HL-60 (cell line): ENCODE results near the gene ENPP6.

Experiments used
- DNase-seq, 2 experiments: peaks; one replicate each; pipeline ENCODE4 v3.0.0-alpha.2; 2010 to 2020; ENCODE audit warnings: low read depth in 1 of 2, low spot score in 1 of 2
- H3K27ac ChIP-seq: fragments of 250-450 bp; sonication (Bioruptor Pico); replicated peaks from 2 replicates; pipeline ENCODE4 v1.5.1; 2020; ENCODE audit warnings: mild to moderate bottlenecking, moderate library complexity
- H3K27me3 ChIP-seq: fragments of 250-450 bp; sonication (Bioruptor Pico); 2 replicates; pipeline ENCODE4 v1.5.1; 2021; ENCODE audit warnings: mild to moderate bottlenecking, moderate library complexity; ENCODE audit not compliant: insufficient read depth, poor library complexity, severe bottlenecking
- H3K4me3 ChIP-seq: replicated peaks from 2 replicates; pipeline ENCODE4 v1.5.1; 2011; ENCODE audit warnings: mild to moderate bottlenecking, control low read depth, low read length; ENCODE audit not compliant: insufficient read depth
- GABPA ChIP-seq: IDR thresholded peaks from 2 replicates; pipeline ENCODE4 v1.6.1; 2012; ENCODE audit warnings: low read depth
- POLR2AphosphoS5 ChIP-seq: IDR thresholded peaks from 2 replicates; pipeline ENCODE4 v1.6.1; 2012; ENCODE audit warnings: low read depth
- SPI1 ChIP-seq: IDR thresholded peaks from 2 replicates; pipeline ENCODE4 v1.6.1; 2012; ENCODE audit warnings: low read depth, mild to moderate bottlenecking, borderline replicate concordance
- TF ChIP-seq, protein P1 (sequence below): IDR thresholded peaks from 2 replicates; pipeline ENCODE4 v1.6.1; 2012; ENCODE audit warnings: low read depth; ENCODE audit not compliant: insufficient replicate concordance
- TF ChIP-seq, protein P2 (sequence below): IDR thresholded peaks from one replicate; pipeline ENCODE4 v1.5.1; 2011; ENCODE audit warnings: low read length, control low read depth, inconsistent platforms; ENCODE audit not compliant: insufficient read depth

The ENPP6 gene

DNA sequence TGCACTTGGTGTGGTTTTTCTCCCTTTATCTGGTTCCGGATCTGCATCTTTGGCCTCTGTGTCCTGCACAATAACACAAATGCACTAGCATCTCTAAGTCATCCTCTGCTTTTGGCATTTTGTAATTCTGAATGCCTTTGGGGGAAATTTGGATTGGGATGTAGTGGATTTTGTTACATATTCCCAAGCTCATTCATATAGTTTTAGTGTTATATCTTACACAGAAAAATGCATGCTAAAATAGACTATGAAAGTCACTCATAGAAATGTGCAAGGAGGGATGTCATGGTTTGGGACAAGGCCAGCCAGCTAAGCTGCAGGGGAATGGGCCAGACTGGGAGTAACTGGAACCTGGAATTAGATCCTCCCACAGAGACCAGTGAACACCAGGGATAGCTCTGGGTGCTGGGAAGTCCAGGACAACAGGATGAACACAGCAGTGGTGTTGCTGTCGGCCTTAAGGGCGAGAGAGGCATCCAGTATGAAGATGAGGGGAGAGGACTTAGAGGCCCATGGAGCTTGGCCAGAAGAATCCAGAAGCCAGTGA is 20.1 kb downstream of the ENPP6 start:
- DNase-seq = no peak
- H3K27me3 ChIP-seq = no peaks in the 10 kb centered on the region
- H3K4me3 ChIP-seq = no peak overlapping the region
- no peak overlapping the region for H3K27ac ChIP-seq
- TF ChIP-seq, protein P1, sequence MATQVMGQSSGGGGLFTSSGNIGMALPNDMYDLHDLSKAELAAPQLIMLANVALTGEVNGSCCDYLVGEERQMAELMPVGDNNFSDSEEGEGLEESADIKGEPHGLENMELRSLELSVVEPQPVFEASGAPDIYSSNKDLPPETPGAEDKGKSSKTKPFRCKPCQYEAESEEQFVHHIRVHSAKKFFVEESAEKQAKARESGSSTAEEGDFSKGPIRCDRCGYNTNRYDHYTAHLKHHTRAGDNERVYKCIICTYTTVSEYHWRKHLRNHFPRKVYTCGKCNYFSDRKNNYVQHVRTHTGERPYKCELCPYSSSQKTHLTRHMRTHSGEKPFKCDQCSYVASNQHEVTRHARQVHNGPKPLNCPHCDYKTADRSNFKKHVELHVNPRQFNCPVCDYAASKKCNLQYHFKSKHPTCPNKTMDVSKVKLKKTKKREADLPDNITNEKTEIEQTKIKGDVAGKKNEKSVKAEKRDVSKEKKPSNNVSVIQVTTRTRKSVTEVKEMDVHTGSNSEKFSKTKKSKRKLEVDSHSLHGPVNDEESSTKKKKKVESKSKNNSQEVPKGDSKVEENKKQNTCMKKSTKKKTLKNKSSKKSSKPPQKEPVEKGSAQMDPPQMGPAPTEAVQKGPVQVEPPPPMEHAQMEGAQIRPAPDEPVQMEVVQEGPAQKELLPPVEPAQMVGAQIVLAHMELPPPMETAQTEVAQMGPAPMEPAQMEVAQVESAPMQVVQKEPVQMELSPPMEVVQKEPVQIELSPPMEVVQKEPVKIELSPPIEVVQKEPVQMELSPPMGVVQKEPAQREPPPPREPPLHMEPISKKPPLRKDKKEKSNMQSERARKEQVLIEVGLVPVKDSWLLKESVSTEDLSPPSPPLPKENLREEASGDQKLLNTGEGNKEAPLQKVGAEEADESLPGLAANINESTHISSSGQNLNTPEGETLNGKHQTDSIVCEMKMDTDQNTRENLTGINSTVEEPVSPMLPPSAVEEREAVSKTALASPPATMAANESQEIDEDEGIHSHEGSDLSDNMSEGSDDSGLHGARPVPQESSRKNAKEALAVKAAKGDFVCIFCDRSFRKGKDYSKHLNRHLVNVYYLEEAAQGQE = no peak
- TF ChIP-seq POLR2AphosphoS5 = no peak
- TF ChIP-seq, protein P2, sequence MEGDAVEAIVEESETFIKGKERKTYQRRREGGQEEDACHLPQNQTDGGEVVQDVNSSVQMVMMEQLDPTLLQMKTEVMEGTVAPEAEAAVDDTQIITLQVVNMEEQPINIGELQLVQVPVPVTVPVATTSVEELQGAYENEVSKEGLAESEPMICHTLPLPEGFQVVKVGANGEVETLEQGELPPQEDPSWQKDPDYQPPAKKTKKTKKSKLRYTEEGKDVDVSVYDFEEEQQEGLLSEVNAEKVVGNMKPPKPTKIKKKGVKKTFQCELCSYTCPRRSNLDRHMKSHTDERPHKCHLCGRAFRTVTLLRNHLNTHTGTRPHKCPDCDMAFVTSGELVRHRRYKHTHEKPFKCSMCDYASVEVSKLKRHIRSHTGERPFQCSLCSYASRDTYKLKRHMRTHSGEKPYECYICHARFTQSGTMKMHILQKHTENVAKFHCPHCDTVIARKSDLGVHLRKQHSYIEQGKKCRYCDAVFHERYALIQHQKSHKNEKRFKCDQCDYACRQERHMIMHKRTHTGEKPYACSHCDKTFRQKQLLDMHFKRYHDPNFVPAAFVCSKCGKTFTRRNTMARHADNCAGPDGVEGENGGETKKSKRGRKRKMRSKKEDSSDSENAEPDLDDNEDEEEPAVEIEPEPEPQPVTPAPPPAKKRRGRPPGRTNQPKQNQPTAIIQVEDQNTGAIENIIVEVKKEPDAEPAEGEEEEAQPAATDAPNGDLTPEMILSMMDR = no peak
- no peak for TF ChIP-seq GABPA
- no peak for TF ChIP-seq SPI1

DNA sequence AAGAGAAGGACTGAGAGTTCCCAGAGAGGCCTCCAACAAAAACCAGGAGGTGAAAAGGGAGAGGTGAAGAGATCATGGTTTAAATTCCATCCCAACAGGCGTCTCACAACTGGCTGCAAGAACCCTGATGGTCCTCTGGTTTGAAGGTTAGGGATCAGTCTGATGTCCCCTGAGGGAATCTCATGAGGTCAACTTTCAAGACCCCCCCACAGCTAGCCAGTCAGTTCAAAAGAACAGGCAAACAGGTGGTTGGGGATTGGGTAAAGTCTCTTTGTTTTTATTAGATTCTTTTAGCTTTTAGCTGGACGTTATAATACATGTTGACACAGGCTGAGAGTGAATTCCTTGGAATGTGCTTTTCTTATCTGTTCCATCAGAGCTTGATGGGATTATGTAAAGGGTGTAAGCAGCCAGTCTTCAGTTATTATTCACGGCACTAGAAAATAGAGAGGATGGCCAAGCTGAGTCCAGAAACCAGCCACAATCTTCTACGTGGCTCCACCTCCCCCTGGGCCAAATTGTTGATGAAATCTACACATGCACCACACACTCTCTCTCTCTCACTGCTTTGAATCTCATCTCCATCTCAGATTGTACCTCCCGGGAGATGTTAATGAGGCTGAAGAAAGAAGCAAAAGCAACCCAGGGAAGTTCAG is 20.8 kb downstream of the ENPP6 start:
- DNase-seq = no peak
- TF ChIP-seq SPI1 = no peak
- TF ChIP-seq, protein P1 = no peak
- TF ChIP-seq, protein P2 = no peak
- TF ChIP-seq POLR2AphosphoS5 = no peak
- TF ChIP-seq GABPA = no peak
- no peak overlapping the region for H3K4me3 ChIP-seq
- H3K27me3 ChIP-seq = no peaks in the 10 kb centered on the region
- H3K27ac ChIP-seq = no peak overlapping the region

DNA sequence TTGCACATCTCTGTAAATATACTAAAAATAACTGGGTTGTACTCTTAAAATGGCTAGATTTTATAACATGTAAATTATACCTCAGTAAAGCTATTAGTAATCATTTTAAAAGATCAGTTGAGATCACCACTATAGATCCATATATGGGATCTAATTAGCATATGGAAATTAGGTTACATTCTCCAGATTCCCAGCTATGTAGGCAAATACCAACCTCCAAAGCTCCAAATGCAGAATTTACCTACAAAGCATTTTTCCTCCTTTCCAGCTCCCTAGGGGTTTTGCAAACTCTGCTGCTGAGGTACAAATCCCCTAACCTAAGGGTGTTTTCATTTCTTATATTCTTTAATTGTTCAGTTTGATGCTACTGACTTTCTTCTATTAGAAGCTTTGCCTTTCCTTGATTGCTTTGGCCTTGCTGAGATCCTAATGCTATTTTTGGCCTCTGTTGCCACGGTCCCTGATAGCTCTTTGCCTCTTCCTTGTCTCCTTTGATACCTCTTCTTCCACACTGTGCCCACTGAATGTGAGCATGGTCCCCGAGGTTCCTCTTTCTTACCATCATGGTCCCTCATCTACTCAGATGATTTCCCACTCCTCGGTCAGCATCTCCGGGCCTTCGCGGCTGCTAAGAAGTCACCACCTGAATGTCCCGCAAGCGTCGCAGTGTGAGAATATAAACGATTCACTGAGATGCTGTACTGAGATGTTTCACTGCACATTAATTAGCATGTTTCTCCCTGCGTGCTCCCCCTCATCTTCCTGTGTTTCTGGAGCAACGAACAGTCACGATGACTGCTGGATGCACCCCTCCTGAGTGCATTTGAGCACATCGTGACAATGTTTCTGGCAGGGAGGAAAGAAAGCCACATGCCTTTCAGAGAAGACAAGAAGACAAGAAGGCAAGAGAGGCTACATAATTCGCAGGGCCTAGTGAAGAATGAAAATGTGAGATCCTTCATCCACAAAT is 23.8 kb downstream of the ENPP6 start:
- TF ChIP-seq GABPA (no peak), POLR2AphosphoS5 (no peak), SPI1 (no peak)
- TF ChIP-seq, protein P2 = no peak
- TF ChIP-seq, protein P1 = no peak
- H3K27ac ChIP-seq = no peak overlapping the region
- no peak overlapping the region for H3K4me3 ChIP-seq
- H3K27me3 ChIP-seq = no peaks in the 10 kb centered on the region
- DNase-seq = no peak
